EH (cell line): ENCODE results near the gene TAF11L10.
"Not testable (repeated sequence)": the region's sequence is repeated elsewhere in the genome, so short reads cannot be mapped to it uniquely, and the experiment has no call there.

ENCODE experiments used
- DNase-seq: peaks from one replicate; pipeline ENCODE4 v3.0.0-alpha.2; 2015; ENCODE audit warnings: low read depth

The TAF11L10 gene

DNA sequence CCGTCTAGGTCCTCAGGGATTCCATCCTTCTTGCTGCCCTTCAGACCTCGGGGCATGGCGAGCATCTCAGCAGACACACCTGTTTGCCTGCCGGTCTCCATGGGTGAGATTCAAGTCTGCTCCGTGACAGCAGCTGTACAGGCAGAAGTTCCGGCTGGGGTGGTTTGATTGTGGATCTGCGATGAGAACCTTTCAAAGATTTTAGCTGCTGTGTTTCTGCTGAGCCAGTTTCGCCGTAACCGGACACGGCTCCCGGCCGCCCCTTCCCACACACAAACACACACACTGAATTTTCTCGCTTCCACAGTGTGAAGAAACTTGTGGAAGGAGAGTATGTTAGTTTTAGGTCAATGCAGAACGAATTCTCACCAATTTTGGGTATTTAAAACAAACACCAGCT is at the start of gene TAF11L10:
Gene TAF11L10, minus strand, starts transcription at position 101 of the 400 bp plus-strand sequence.
- not testable (repeated sequence) for DNase-seq

DNA sequence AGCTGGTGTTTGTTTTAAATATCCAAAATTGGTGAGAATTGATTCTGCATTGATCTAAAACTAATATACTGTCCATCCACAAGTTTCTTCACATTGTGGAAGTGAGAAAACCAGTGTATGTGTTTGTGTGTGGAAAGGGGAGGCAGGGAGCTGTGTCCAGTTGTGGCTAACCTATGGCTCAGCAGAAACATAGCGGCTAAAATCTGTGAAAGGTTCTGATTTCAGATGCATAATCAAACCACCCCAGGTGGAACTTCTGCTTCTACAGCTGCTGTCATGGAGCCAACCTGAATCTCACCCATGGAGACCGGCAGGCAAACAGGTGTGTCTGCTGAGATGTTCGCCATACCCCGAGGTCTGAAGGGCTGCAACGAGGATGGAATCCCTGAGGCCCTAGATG is 36.5 kb upstream of the TAF11L10 start, which contains the start of gene TAF11L14:
Gene TAF11L14, plus strand, starts transcription at position 301 of the 400 bp plus-strand sequence.
- no peak for DNase-seq

DNA sequence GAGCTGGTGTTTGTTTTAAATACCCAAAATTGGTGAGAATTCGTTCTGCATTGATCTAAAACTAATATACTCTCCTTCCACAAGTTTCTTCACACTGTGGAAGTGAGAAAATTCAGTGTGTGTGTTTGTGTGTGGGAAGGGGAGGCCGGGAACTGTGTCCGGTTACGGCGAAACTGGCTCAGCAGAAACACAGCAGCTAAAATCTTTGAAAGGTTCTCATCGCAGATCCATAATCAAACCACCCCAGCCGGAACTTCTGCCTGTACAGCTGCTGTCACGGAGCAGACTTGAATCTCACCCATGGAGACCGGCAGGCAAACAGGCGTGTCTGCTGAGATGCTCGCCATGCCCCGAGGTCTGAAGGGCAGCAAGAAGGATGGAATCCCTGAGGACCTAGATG is 34.2 kb upstream of the TAF11L10 start, which contains the start of gene TAF11L13:
Gene TAF11L13, plus strand, starts transcription at position 301 of the 400 bp plus-strand sequence.
- not testable (repeated sequence) for DNase-seq

DNA sequence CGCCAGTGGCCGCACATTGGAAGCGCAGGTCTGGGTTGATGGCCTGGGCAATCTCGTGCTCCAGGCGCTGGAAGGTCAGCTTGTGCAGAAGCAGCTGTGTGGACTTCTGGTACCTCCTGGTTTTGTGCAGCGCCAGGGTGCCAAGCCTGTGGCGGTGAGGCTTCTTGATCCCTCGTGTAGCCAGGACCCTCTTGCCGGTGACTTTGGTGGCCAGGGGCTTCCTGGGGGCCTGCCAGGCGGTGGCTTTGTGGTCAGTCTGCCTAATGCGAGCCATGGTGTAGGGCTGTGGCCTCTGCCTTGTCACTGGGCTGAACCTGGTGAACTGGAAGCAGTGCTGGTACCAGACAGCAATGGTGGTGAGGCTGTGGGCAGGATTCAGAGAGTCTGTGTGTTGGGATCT is 28.1 kb upstream of the TAF11L10 start:
- no peak for DNase-seq

DNA sequence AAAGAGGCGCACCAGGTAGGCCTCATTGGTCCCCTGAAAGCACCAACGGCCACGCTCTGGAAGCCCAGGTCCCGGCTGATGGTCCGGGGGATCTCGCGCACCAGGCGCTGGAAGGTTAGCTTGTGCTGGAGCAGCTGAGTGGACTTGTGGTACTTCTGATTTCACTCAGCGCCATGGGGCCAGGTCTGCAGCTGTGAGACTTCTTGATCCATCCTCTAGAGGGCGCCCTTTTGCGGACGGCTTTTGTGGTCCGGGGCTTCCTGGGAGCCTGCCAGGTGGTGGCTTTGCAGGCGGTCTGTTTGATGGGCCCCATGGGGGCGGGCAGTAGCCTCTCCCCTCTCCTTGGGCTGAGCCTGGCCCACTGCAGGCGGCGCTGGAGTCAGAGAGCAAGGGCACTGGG is 23.0 kb upstream of the TAF11L10 start:
- DNase-seq = no peak

DNA sequence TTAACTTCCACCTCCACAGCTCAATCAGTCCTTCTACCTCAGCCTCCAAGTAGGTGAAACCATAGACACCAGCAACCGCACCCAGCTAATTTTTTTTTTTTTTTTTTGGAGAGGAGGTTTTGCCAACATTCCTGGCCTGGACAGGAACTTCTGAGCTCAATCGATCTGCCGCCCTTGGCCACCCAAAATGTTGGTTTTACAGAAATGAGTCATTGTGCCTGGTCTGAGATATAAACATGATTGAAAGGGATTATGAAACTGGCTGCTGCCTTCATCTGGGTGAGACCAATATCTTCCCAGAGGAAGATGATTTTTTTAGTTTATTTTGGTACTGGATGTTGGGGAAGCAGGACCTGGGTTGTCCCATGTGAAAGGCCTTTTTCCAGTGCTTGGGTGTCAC is 21.7 kb upstream of the TAF11L10 start:
- no peak for DNase-seq

DNA sequence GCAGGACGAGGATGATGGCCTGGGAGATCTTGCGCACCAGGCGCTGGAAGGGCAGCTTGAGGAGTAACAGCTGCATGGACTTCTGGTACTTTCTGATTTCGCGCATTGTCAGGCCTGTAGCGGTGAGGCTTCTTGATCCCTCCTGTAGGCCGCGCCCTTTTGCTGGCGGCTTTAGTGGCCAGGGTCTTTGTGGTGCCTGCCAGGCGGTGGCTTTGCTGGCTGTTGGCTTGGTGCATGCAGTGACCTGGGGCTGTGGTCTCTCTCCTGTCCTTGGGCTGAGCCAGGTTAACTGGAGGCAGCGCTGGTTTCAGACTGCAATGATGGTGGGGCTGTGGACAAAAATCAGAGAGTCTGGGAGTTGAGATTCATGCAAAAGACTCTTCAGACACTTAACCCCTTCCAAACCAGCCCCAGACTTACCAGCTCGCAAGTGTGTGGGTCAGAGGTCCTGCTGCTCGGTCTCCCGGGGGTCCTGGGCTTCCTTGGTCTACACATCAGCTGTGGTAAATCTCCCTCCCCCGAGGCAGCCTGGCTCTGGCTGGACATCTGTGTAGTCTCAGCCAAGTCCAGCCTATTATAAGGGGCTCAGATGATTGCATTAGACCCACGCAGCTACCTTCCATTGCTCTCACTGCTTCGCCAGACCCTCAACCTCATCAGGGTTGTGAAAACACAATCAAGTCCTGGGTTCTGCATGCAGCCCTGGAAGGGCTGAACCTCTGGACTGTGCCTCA is 17.4 kb upstream of the TAF11L10 start:
- no peak for DNase-seq

DNA sequence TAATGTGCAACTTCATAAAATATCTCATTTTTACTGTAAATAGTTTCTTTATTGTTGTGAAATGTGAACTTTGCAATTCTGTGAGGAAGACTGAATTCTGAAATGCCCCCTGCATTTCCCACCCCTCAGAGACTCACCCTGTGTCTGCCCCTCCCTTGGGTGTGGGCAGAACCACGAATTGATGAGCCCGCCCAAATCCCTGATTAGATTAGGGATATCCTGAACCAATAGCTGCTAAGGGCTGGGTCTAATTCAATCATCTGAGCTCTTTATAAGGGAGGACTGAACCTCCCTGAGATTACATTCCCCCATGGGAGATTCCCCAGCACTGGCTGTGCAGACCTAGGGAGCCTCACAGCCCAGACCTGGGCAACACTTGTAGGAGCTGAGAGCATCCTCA is 12.5 kb upstream of the TAF11L10 start, which contains the start of gene TAF11L12:
Gene TAF11L12, plus strand, starts transcription at position 301 of the 400 bp plus-strand sequence.
- not testable (repeated sequence) for DNase-seq

DNA sequence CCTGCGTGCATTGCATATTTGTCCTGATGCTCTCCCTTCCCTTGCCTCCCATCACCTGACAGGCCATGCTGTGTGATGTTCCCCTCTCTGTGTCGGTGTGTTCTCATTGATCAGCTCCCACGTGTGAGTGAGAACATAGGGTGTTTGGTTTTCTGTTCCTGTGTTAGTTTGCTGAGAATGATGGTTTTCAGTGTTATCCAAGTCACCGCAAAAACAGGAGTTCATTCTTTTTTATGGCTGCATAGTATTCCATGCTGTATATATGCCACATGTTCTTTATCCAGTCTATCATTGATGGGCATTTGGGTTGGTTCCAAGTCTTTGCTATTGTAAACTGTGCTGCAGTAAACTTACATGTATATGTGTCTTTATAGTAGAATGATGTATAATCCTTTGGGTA is 9.8 kb upstream of the TAF11L10 start:
- DNase-seq = not testable (repeated sequence)

DNA sequence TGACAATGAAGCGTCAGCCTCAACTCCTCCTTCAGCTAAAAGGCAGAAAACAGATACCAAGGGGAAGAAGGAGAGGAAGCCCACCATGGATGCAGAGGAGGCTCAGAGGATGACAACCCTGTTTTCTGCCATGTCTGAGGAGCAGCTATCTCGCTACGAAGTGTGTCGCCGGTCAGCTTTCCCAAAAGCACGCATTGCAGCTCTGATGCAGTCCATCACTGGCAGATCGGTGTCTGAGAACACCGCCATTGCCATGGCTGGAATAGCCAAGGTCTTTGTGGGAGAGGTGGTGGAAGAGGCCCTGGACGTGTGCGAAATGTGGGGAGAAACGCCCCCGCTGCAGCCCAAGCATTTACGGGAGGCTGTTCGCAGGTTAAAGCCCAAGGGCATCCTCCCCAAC is 7.3 kb upstream of the TAF11L10 start:
- DNase-seq = no peak

DNA sequence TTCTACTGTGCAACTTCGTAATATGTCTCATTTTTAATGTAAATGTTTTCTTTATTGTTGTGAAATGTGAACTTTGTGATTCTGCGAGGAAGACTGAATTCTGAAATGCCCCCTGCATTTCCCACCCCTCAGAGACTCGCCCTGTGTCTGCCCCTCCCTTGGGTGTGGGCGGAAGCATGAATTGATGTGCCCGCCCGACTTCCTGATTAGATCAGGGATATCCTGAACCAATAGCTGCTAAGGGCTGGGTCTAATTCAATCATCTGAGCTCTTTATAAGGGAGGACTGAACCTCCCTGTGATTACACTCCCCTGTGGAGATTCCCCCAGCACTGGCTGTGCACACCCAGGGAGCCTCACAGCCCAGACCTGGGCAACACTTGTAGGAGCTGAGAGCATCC is 6.3 kb upstream of the TAF11L10 start, which contains the start of gene TAF11L11:
Gene TAF11L11, plus strand, starts transcription at position 304 of the 400 bp plus-strand sequence.
- not testable (repeated sequence) for DNase-seq

DNA sequence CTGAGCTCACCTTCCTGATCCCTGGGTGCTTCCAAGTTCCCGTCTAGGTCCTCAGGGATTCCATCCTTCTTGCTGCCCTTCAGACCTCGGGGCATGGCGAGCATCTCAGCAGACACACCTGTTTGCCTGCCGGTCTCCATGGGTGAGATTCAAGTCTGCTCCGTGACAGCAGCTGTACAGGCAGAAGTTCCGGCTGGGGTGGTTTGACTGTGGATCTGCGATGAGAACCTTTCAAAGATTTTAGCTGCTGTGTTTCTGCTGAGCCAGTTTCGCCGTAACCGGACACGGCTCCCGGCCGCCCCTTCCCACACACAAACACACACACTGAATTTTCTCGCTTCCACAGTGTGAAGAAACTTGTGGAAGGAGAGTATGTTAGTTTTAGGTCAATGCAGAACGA is 3.4 kb downstream of the TAF11L10 start, which contains the start of gene TAF11L9:
Gene TAF11L9, minus strand, starts transcription at position 140 of the 400 bp plus-strand sequence.
- not testable (repeated sequence) for DNase-seq

DNA sequence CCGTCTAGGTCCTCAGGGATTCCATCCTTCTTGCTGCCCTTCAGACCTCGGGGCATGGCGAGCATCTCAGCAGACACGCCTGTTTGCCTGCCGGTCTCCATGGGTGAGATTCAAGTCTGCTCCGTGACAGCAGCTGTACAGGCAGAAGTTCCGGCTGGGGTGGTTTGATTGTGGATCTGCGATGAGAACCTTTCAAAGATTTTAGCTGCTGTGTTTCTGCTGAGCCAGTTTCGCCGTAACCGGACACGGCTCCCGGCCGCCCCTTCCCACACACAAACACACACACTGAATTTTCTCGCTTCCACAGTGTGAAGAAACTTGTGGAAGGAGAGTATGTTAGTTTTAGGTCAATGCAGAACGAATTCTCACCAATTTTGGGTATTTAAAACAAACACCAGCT is 6.8 kb downstream of the TAF11L10 start, which contains the start of gene TAF11L8:
Gene TAF11L8, minus strand, starts transcription at position 101 of the 400 bp plus-strand sequence.
- DNase-seq = not testable (repeated sequence)

DNA sequence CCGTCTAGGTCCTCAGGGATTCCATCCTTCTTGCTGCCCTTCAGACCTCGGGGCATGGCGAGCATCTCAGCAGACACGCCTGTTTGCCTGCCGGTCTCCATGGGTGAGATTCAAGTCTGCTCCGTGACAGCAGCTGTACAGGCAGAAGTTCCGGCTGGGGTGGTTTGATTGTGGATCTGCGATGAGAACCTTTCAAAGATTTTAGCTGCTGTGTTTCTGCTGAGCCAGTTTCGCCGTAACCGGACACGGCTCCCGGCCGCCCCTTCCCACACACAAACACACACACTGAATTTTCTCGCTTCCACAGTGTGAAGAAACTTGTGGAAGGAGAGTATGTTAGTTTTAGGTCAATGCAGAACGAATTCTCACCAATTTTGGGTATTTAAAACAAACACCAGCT is 12.0 kb downstream of the TAF11L10 start, which contains the start of gene TAF11L7:
Gene TAF11L7, minus strand, starts transcription at position 101 of the 400 bp plus-strand sequence.
- DNase-seq = not testable (repeated sequence)
